ENCODE measurements around the gene FOXS1. TPM values are rescaled to one million over a fixed set of nuclear protein-coding genes. Genes with fewer than 3 reads are reported as not detected.

FOXS1 gene
- total RNA-seq, 4 donors from 2014 or later, result 3.0 to 11.8 (median 8.0) TPM

DNA sequence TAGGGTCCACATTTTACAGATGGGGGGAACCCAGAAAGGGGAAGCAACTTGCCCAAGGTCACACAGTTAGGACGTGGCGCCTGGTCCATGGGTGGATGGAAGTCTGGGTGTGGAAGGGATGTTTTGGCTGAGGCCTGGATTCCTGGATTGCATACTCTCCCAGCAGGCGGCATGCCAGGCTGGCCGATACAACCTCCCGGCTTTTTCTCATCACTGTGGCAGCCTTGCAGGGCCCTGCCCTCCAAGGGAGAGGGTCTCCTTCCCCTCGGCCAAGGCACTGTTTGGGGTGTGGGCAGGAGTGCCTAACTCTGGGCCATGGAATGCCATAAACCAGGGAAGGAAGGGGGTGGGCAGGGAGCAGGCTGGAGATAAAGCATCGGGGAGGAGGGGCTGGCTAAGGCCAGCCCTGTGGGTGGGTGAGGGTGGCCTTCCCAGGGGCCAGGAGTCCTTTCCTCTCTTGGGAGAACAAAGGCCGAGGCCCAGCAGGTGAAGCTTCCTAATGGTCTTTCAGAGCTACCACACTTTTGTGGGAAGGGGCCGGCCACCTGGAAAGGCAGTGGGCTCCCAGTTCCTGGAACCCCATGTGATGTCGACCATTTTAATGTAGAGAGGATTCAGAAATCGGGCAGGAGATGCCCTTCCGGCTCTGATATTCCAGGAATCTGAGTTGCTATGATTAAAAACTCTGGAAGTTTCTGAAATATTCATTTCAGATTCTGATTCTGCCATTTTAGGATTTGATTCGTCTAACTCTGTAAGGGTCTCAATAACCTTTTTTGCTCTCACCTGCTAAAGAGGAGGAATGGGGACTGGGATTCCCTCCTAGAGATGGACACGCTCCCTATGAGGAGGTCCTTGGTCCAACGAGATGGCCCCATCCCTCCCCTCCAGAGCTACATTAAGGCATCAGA is 4.2 kb downstream of the FOXS1 start:
- H3K9me3 ChIP-seq, result no peaks in the 10 kb centered on the region
- DNase-seq (ENCODE audit: low spot score in 2 of 2), result no peak
- H3K4me1 ChIP-seq, result peaks cover 0 to 92% (median 33%) of the 10 kb centered on the region in 4 donors
- H3K27ac ChIP-seq, result peak overlapping the region in 2 of 4 donors; percentile 71 to 73
- H3K36me3 ChIP-seq, result no peaks in the 10 kb centered on the region
- no peak overlapping the region for H3K4me3 ChIP-seq
- TF ChIP-seq POLR2A (IDR thresholded peaks at IDR 0.05), result no peak
- TF ChIP-seq EP300 (IDR thresholded peaks at IDR 0.05), result no peak
- TF ChIP-seq, protein P1, sequence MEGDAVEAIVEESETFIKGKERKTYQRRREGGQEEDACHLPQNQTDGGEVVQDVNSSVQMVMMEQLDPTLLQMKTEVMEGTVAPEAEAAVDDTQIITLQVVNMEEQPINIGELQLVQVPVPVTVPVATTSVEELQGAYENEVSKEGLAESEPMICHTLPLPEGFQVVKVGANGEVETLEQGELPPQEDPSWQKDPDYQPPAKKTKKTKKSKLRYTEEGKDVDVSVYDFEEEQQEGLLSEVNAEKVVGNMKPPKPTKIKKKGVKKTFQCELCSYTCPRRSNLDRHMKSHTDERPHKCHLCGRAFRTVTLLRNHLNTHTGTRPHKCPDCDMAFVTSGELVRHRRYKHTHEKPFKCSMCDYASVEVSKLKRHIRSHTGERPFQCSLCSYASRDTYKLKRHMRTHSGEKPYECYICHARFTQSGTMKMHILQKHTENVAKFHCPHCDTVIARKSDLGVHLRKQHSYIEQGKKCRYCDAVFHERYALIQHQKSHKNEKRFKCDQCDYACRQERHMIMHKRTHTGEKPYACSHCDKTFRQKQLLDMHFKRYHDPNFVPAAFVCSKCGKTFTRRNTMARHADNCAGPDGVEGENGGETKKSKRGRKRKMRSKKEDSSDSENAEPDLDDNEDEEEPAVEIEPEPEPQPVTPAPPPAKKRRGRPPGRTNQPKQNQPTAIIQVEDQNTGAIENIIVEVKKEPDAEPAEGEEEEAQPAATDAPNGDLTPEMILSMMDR (IDR thresholded peaks at IDR 0.05), result no peak
- 49 to 60% methylated on average over 12 to 15 of the region's 15 CpGs for WGBS, 2 donors
- no peaks in the 10 kb centered on the region for H3K27me3 ChIP-seq

DNA sequence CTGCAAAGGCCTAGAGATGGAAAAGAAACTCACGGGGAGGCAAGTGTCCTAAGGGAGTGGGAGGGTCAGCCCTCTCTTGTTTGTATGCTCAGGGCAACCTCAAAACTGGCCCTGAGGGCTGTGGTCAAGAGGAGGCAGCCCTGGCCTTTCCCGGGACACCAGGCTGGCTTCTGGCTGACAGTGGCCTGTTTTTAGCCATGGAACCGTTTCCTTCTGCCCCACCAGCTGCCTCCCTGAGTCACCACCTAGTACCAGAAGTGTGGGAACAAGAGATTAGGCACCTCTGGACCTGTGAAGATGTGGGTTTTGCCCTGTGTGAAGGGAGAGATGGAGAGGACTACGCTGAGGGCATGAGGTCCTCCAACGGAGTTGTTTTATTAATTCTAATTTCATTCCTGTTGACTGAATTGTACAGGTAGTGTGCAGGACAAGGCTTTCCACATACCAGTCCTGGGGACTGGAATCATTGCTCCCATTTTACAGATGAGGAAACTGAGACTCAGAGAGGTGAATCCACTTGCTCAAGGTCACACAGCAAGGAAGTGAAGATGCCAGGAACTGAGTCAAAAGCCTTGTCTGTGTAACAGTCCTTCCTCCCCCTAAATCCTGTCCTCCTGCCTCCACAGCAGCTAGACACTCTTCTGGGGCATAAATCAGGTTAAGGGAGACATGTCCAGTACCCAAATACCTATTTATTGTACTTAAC is 5.5 kb downstream of the FOXS1 start:
- WGBS, 2 donors, result 51 to 58% methylated on average over 5 of the region's 5 CpGs
- no peak for DNase-seq (ENCODE audit: low spot score in 2 of 2)
- Histone ChIP-seq H3K4me3 (no peak overlapping the region), H3K27me3 (no peaks in the 10 kb centered on the region), H3K27ac (peak overlapping the region in 2 of 4 donors; percentile 23 to 71), H3K4me1 (peaks cover 0 to 94% (median 41%) of the 10 kb centered on the region in 4 donors), H3K9me3 (no peaks in the 10 kb centered on the region), H3K36me3 (no peaks in the 10 kb centered on the region)
- TF ChIP-seq POLR2A (IDR thresholded peaks at IDR 0.05) (no peak), EP300 (IDR thresholded peaks at IDR 0.05) (no peak)
- TF ChIP-seq, protein P1 (IDR thresholded peaks at IDR 0.05), result no peak

DNA sequence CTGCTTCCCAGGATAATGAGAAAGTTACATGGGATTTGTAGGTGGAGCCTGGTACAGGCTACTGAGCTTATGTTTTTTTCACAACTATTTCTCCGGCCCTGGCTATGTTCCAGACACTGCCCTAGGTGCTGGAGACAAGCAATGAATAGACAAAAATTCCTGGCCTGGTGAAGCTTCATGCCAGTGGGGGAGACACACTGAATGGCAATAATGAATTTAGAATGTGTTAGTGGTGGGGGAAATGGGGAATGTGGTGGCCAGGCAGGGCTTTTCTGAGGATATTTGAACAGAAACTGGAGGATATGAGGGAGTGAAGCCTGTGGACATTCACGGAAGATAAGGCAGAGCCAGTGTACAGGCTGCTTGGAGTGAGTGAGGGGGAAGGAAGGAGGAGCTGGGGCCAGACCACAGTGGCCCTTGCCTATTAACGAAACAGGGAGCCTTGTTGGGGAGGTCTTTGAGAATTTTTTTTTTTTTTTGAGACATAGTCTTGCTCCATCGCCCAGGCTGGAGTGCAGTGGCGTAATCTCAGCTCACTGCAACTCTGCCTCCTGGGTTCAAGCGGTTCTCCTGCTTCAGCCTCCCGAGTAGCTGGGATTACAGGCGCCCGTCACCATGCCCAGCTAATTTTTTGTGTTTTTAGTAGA is 6.6 kb downstream of the FOXS1 start:
- no peaks in the 10 kb centered on the region for H3K27me3 ChIP-seq
- H3K4me1 ChIP-seq, result peaks cover 0 to 98% (median 45%) of the 10 kb centered on the region in 4 donors
- no peaks in the 10 kb centered on the region for H3K36me3 ChIP-seq
- WGBS, 2 donors, result 73 to 79% methylated on average over 9 of the region's 9 CpGs
- TF ChIP-seq, protein P1 (IDR thresholded peaks at IDR 0.05), result no peak
- TF ChIP-seq POLR2A (IDR thresholded peaks at IDR 0.05), result no peak
- H3K27ac ChIP-seq, result peak overlapping the region in 2 of 4 donors; percentile 15 to 81
- DNase-seq (ENCODE audit: low spot score in 2 of 2), result no peak
- H3K9me3 ChIP-seq, result no peaks in the 10 kb centered on the region
- H3K4me3 ChIP-seq, result no peak overlapping the region

DNA sequence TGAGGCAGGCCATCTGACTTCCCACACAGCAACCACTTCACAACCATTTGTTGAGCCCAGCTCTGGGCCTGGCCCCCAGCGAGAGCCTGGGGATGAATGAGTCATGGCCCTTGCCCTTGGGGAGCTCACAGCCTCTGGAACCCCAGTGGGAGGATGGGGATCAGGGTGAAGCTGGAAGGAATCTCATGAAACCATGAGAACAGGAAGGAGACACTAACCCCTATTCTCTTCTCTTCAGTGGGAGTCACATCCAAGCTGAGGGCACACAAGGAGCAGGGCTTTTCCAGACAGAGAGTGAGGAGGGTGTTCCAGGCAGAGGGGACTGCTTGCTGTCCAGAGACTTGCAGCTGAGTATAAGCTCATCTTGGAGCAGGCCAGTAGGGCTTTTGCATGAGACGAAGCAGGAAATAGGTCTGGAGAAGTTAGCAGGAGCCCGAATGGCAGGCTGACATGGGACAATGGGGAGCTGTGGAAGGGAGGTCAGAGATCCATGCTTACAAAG is 7.5 kb downstream of the FOXS1 start:
- H3K9me3 ChIP-seq, result no peaks in the 10 kb centered on the region
- no peaks in the 10 kb centered on the region for H3K36me3 ChIP-seq
- 34 to 35% methylated on average over 3 of the region's 3 CpGs for WGBS, 2 donors
- no peak for TF ChIP-seq EP300 (IDR thresholded peaks at IDR 0.05)
- no peak for TF ChIP-seq POLR2A (IDR thresholded peaks at IDR 0.05)
- TF ChIP-seq, protein P1 (IDR thresholded peaks at IDR 0.05), result no peak
- no peak for DNase-seq (ENCODE audit: low spot score in 2 of 2)
- H3K27me3 ChIP-seq, result no peaks in the 10 kb centered on the region
- H3K4me3 ChIP-seq, result no peak overlapping the region
- H3K27ac ChIP-seq, result peak overlapping the region in 2 of 4 donors; percentile 60 to 81
- peaks cover 0 to 99% (median 47%) of the 10 kb centered on the region in 4 donors for H3K4me1 ChIP-seq

Measured in tibial nerve (tissue), 4 donors.